ENCODE results near the gene TRAF2.

TRAF2 gene

DNA sequence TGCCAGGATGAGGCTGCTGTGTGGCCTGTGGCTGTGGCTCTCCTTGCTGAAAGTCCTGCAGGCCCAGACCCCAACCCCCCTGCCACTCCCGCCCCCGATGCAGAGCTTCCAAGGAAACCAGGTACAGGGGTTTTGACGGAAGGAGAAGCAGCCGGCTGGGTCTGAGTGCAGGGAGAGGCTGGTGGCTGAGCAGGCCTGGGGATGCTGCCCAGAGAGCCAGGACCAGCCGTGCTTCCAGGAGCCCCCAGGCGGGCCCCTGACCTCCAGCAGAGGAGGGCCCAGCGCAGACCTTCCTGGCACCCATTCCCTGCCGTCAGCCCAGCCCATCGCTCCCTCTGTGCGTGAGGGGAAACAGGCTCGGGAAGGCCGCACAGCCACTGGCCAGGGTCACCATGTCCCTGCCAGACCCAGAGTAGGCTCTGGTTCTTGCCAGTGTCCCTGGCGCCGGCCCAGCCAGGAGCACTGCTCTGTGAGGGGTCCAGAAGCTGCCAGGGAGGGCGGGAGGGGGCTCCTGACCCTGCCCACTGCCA is 66.1 kb downstream of the TRAF2 start:
- DNase-seq = no peak

DNA sequence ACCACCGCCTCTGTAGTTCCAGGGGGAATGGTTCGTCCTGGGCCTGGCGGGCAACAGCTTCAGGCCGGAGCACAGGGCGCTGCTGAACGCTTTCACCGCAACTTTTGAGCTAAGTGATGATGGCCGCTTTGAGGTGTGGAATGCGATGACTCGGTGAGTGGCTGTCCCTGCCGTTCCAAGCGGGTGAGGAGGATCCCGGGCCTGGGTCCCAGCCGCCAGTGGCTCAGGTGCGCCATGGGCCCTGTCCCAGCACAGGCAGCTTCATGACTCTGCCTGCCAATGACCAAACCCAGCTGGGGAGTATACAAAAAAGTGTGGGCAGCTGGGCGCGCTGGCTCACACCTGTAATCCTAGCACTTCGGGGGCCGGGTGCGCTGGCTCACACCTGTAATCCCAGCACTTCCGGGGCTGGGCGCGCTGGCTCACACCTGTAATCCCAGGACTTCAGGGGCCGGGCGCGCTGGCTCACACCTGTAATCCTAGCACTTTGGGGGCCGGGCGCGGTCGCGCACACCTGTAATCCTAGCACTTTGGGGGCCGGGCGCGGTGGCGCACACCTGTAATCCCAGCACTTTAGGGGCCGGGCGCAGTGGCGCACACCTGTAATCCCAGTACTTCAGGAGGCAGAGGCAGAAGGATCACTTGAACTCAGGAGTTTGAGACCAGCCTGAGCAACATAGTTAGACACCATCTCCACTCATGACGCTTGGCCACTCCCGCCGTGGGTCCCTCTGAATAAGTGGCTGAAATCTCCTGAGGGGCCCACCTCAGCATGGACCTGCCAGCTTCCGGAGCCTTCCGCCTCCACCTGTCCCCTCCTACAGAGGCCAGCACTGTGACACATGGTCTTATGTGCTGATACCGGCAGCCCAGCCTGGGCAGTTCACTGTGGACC is 66.8 kb downstream of the TRAF2 start:
- DNase-seq = no peak

DNA sequence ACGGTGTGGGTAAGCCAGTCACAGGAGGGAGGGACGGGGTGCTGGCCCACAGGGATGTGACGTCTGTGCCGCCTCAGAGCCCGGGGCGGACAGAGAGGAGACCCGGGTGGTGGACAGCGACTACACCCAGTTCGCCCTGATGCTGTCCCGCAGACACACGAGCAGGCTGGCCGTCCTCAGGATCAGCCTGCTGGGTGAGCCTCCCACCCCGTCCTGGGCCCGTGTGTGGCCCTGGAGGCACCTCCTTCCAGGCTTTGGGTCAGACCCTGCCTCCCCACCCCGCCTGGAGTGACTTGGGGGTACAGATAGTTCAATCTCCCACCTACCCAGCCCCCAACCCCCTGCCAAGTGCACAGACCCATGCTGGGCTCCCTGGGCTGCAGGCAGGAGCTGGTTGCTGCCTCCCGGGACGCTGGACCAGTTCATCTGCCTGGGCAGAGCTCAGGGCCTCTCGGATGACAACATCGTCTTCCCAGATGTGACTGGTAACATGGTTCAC is 67.5 kb downstream of the TRAF2 start:
- DNase-seq = no peak

DNA sequence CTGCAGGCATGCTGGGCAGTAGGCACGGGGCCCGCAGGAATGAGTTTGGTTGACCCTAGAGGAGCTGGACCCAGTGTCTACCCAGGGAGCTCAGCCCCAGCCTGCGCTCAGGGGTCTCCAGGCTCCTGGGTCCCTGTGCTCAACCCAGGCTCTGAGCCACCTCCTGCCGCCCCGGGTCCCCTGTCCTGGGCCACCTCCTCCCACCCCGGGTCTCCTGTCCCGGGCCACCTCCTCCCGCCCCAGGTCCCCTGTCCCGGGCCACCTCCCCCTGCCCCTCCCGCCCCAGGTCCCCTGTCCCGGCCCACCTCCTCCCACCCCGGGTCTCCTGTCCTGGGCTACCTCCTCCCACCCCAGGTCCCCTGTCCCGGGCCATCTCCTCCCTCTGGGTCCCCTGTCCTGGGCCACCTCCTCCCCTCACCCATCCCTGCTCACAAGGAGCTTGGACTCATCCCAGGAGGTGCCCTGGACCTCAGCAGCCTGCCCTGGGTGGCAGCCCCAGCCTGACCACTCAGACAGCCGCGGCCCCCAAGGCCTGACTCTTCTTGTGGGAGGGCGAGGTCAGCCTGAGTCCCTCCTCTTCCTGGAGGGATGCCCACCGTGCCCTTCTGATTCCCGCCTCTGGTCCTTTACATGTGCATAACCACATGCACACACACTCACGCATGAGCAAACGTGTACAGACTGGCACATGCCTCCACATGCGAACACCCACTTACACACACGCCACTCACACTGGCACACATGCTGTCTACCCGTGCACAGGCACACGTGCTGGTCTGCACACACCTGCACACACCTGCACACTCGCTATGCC is 68.2 kb downstream of the TRAF2 start:
- DNase-seq = no peak

DNA sequence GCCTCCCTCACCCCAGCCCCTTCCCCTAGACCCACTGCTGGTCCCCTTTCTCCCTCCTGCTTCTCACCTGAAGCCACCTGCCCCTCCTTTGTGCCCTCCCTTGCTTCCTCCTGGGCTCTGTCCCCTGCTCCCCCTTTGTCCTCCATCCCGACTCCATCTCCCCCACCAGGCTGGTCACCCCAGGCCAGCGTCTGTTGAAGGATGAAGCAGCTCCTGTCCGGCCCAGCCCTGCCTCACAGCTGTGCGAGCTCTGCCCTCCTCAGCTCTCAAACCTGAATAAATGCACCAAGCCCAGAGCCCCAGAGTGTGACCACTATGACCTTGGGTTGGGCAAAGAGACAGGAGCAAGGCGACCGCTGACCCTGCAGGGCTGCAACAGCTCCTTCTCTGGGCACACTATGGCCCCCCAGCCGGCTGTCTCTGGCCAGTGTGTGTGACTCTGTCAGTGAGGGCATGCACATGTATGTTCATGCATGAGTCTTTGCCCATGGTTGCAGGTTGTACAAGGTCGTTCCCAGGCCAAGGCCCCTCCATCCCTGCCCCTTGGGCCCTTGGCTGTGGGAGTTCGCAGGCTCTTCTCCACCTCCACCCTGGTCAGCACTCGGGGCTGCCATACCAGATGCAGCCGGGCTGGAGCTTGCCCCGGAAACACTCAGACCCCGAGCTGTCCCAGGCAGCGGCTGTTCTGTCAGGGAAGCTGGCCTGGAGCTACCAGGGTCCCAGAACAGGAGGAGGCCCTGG is 69.1 kb downstream of the TRAF2 start:
- DNase-seq = no peak

DNA sequence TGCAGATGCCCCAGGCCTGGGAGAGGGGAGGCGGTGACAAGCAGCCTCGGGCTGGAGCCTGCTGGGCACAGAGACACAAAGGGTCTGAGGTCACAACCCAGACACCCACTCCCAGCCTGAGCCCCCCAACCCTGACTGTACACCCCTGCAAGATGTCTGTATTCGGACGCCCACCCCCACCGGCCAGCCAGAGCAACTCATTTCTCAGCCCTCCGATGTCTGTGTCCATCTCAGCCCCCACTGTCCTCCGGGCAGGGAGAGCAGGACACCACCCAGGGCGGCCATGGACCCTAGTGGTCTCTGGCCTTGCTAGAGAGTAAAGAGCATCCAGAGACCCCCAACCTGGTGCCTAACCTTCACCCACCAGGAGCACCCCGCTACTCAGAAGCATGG is 69.6 kb downstream of the TRAF2 start:
- no peak for DNase-seq

DNA sequence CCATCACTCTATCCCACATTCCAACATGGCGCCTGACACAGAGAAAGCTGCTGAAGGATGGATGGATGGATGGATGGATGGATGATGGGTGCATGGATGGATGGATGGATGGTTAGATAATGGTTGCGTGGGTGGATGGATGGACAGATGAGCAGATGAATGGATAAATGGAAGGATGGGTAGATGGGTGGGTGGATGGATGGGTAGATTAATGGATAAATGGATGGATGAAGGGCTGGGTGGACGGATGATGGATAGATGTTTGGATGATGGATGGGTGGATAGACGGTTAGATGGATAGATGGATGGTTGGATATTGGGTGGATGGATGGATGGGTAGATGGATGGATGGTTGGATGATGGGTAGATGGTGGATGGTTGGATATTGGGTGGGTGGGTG is 70.3 kb downstream of the TRAF2 start:
- DNase-seq = no peak

DNA sequence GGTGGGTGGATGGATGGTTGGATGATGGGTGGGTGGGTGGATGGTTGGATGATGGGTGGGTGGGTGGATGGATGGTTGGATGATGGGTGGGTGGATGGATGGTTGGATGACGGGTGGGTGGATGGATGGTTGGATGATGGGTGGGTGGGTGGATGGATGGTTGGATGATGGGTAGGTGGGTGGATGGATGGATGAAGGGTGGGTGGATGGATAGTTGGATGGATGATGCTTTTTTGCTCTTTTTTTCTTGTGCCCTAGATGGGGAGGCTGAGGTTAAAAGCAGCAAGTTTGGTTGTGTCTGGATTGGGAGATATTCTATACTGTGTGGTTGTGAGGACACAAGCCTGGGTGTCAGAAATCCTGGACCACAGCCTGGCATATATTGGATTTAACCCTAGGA is 71.1 kb downstream of the TRAF2 start:
- no peak for DNase-seq

DNA sequence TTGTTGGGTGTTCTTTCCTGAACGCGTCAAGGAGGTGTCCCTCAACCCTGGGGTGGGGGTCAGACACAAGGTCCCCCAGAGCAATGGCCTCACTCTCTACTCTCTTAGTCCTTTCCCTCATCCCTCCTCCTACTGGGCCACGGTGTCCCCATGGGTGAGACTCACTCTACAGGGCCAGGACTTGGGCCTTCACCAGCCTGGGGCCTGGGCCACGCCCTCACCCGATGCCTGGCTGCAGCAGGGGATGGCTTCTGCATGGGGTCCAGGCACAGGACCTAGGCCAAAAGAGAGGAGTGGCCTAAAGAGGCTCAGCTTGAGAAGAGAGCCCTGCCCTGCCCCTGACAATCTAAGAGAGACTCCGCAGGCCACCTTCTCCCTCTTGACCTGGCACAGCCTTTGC is 71.6 kb downstream of the TRAF2 start:
- DNase-seq = no peak

DNA sequence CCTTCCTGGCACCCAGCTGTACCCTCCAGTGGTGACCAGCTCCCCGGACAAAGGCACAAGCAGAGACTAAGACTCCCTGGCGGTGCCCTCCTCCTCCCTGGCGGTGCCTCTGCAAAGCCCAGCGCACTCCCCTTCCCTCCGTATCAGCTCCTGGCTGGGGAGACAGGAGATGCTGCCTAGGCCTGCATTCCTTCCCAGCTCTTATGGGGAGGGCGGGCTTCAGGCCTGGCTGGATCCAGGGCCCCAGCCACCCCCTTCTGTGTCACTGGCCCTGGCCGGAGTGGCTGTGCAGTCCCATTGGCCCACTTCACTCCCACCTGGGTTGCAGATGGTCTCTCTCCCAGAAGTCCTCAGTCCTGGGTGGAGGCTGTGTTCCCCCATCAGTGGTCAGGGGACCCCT is 72.2 kb downstream of the TRAF2 start:
- no peak for DNase-seq

DNA sequence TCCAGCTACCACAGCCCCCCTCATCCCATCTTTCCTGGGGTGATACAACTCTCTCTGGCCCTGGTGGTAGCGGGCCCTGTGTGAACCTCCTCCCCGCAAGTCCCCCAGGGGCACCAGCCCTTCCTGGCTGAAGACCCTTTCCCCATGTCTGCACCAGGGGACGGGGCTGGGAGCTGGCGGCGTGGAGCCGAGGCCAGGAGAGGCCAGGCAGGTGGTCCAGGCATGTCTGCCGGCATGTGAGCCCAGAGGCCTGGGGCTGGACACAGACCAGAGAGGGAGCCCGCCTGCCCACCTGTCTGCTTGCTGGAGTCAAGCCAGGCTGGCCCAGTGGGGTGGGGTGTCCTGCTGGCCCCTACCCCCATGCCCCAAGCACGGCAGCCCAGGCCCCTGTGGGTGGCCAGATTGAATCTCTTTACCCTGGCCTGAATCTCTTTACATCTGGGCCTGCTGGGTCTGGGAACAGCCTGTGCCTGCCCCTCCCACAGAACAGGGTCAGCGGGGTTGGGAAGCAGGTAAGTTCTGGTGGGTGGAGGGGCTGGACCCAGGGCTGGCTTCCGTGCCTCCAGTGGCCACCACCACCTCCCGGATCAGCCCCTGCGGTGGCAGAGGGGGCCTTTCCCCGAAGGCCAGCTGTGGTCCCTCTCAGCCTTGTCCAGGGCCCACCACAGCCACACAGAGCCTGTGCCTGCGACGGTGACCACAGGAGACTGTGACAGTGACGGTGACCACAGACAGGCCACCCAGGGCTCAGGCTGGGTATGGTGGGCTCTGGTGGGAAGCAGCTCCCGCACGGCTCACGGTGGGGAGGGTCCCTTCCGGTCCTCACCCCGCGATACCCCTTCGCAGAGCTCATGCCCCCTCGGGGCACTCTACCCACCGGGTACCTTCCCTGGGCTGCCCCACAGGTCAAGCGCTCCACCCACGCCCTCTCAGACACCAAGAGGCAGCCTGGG is 72.9 kb downstream of the TRAF2 start:
- DNase-seq = no peak

DNA sequence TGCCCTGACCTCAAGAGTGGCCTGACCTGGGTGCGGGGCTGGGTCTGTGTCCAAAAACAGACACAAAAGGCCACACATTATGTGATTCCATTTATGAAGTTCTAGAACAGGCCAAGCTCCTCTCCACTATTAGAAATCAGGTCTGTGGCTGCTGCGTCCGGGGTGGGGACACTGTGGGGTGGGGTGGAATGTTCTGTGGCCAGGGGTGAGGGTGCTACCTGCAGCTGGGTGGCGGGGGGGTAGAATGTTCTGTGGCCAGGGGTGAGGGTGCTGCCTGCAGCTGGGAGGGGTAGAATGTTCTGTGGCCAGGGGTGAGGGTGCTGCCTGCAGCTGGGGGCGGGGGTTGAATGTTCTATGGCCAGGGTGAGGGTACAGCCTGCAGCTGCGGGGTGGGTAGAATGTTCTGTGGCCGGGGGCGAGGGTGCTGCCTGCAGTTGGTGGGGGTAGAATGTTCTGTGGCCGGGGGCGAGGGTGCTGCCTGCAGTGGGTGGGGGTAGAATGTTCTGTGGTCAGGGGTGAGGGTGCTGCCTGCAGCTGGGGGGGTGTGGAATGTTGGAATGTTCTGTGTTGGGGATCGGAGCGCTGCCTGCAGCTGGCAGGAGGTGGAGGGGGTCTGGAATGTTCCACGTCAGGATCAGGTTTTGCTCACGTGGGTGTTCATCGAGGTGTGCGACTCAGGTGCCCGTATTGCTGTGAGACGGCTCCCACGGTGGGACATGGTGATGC is 74.1 kb downstream of the TRAF2 start:
- no peak for DNase-seq

DNA sequence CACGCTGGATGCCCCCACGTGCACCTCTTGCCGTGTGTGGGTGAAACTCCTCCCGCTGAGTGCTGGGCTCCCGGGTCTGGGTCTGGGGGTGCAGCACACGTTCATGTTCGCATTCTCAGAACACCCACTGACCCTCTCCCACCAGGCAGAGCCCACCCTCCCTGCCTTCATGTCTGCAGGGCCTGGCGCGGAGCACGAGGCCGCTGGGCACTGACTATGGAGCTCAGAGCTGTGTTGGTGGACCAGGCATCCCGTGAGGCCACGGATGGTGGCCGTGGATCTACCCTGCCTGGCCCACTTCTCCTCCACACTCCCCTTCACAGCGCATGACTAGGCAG is 74.6 kb downstream of the TRAF2 start:
- DNase-seq = no peak

DNA sequence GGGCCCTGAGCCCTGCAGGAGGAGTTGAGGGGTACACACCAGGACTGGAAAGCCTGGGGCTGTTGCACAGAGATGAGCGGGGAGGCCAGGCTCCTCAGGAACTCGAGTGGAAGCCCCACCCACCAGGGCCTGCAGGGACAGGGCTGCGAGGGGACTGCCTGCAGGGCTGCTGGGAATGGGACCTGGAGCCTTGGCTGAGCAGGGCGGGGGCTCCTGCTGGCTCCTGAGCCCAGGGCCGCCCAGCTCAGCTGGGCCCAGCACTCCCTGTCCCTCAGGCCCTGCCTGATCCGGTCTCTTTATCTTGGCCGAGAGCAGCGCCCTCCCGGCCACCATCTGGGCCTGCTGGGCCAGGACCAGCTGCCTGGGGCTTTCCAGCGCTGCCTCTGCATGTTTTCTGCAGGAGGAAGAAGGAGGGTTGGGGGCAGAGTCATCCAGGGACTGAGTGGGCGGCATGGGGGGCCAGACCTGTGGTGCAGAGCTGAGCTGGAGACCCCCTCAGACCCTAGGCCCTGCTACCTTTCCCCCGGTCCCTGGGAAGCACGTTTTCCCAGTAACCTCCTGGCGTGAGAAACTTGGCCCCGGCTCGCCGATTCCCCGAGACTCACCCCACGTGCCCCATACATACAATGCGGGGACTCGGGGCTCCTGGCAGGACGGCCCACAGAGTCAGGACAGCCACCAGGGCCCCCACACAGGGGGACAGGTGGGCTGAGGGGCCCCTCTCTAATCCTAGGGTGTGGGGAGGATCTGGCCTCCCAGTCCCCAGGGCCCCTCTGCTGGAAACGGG is 75.2 kb downstream of the TRAF2 start:
- DNase-seq = no peak

DNA sequence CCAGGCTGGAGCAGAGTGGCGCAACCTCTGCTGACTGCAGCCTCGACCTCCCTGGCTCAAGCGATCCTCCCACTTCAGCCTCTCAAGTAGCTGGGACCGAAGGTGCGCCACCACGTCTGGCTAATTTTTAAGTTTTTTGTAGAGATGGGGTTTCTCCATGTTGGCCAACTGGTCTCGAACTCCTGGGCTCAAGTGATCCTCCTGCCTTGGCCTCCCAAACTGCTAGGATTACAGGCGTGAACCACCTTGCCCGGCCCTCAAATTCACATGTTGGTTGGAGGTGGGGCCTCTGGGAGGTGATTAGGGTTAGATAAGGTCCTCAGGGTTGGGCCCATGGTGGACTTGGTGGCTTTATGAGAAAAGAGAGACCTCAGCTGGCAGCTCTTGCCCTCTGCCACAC is 75.8 kb downstream of the TRAF2 start:
- no peak for DNase-seq

DNA sequence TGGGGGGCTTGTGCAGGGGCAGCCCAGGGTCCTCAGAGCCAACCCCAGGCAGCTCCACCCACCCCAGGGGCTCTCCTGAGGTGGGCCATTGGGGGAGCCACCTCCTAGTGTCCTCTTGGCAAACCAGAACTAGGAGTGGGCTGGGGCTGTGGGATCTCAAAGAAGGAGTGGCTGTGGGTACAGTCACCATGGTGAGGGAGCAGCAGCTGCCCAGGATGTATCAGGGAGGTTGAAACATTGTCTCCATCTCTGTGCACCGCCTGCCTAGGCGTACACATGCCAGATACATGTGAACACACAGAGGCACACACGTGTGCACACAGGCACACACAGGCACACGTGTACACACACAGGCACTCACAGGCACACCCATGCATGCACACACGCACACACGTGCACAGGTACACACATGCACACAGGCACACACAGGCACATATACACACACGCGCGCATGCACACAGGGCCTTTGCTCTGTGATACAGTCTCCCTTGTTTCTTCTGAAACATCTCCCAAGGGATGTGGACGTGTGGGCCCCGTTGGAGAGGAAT is 76.5 kb downstream of the TRAF2 start:
- no peak for DNase-seq

DNA sequence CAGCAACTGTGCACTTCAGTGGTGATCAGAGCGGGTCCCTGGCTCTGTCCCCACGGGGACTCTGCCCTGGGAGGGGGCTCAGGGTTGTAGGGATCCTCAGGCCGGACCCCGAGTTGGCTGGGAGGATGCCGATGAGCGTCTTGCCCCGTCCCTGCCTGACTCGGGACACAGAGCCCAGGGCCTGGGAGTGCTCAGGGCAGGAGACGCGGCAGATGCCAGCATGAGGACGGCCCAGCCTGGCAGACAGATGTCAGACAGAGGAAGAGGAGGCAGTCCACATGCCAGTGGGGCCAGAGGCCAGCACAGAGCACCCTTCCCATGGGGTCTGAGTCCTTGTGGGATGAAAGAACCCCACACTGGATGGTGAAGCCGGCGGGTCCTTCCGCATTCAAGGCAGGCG is 77.0 kb downstream of the TRAF2 start:
- no peak for DNase-seq

DNA sequence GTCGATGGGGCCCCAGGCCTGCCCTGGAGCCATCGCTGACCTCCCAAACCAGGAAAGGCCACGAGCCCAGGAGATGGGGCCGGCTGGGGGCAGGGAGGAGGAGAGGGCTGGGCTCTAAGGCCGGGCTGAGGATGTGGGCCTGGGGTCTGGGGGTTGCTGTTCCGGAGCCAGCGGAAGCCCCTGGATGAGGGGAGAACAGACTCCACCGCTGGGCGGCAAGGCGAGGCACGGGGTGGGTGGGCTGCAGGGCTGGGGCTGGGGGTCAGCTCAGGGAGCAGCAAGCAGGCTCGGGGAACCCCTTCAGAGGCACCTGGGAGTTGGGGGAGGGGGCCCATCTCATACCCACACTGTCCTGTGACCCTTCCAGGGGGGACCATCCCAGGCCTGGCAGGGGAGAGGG is 77.4 kb downstream of the TRAF2 start:
- DNase-seq = no peak

DNA sequence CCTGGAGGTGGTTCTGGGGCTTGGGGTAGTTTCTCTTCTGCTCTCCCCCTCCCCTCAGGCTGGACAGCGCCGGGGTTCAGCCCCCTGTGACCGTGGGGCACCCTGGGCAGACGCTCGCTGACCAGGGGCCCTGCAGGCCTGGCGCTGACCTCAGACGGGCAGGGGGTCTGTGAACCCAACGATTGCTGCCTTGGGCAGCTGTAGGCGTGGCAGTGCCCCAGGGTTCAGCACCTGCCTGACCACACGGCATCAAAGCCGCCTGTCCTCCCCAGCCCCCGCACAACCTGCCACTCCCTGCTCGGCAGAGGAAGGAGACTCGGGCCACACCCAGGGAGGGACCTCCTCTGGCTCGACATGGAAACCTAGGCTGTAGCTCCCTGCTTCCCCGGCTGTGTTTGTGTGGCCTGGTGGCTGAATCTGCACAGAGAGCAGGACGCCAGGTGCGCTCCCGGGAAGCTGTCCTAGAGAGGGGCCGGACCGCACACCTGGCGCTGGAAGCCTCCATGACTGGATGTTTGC is 77.9 kb downstream of the TRAF2 start:
- no peak for DNase-seq
